HG03432 (cell line): ENCODE results near the gene CMPK2.
"Not testable (repeated sequence)": the region's sequence is repeated elsewhere in the genome, so short reads cannot be mapped to it uniquely, and the experiment has no call there.

Source experiments
- ATAC-seq: cut with Tn5 transposase; IDR thresholded peaks from one replicate; pipeline ENCODE4 v1.9.1; 2021; ENCODE audit warnings: mild to moderate bottlenecking, moderate library complexity; ENCODE audit not compliant: unreplicated experiment

CMPK2 gene

GRCh38 chr2:6865346-6866274, at the start of gene CMPK2:
CMPK2 (minus strand) TSS chr2:6865907; CDS start chr2:6865696, 211 bp downstream.
- peak; percentile 84 for ATAC-seq

- ATAC-seq, result no peak
These were observed 49.7 kb upstream of the CMPK2 start for GRCh38 chr2:6915399-6915798.

- no peak for ATAC-seq
These were observed 49.1 kb upstream of the CMPK2 start for GRCh38 chr2:6914828-6915227.

- no peak for ATAC-seq
These were observed 47.9 kb upstream of the CMPK2 start for GRCh38 chr2:6913415-6914157.

GRCh38 chr2:6911721-6912120, 46.0 kb upstream of the CMPK2 start:
- ATAC-seq, result no peak

GRCh38 chr2:6909431-6910385, 44.0 kb upstream of the CMPK2 start:
- ATAC-seq, result peak; percentile 99

- ATAC-seq, result no peak
These were observed 42.6 kb upstream of the CMPK2 start for GRCh38 chr2:6908291-6908690.

- ATAC-seq, result no peak
These were observed 40.5 kb upstream of the CMPK2 start for GRCh38 chr2:6906165-6906741.

GRCh38 chr2:6905668-6906067, 40.0 kb upstream of the CMPK2 start:
- no peak for ATAC-seq

- ATAC-seq, result not testable (repeated sequence)
These were observed 36.9 kb upstream of the CMPK2 start for GRCh38 chr2:6902581-6902980.

- ATAC-seq, result peak; percentile 78
These were observed 31.4 kb upstream of the CMPK2 start for GRCh38 chr2:6896930-6897759.

GRCh38 chr2:6893876-6894482, 28.3 kb upstream of the CMPK2 start:
- no peak for ATAC-seq

- ATAC-seq, result no peak
These were observed 23.0 kb upstream of the CMPK2 start for GRCh38 chr2:6888724-6889123.

- no peak for ATAC-seq
These were observed 22.1 kb upstream of the CMPK2 start for GRCh38 chr2:6887751-6888192.

- no peak for ATAC-seq
These were observed 20.3 kb upstream of the CMPK2 start for GRCh38 chr2:6885968-6886367.

- ATAC-seq, result no peak
These were observed 19.8 kb upstream of the CMPK2 start for GRCh38 chr2:6885551-6885950.

GRCh38 chr2:6883448-6884122, 17.9 kb upstream of the CMPK2 start:
- ATAC-seq, result no peak

- no peak for ATAC-seq
These were observed 15.8 kb upstream of the CMPK2 start for GRCh38 chr2:6881516-6881915.

- ATAC-seq, result no peak
These were observed 15.3 kb upstream of the CMPK2 start for GRCh38 chr2:6881046-6881445.
